K562 (cell line): ENCODE results near the gene LYSMD1. TPM values are rescaled to one million over a fixed set of nuclear protein-coding genes. Genes with fewer than 3 reads are reported as not detected.

Experiments
- ATAC-seq: fragments of 200-7000 bp; cut with Tn5 transposase; 3 replicates; pipeline ENCODE4 v1.9.1; 2020; ENCODE audit warnings: moderate library complexity
- BruUV-seq: library from RNA; stranded (reverse); fragments of 400-500 nt; replicated peaks from 2 replicates; lab custom pipeline; 2021; lab: Mats Ljungman, UMichigan
- CTCF ChIA-PET: fragments of 300-600 bp; formaldehyde crosslinking; extraction: SDS; loops from one replicate; lab custom pipeline; 2021; ENCODE audit warnings: low intra/inter-chr PET ratio; lab: Yijun Ruan, JAX
- POLR2A ChIA-PET: fragments of 300-600, 350-650 bp; sonication (Branson Sonifier 250); formaldehyde crosslinking; extraction: SDS; loops from one replicate; lab custom pipeline; 2021; ENCODE audit warnings: antibody characterized with exemption, inconsistent platforms; lab: Yijun Ruan, JAX
- DNase-seq, 4 experiments: peaks; one replicate each; pipeline versions ENCODE4 v3.0.0 to v3.0.0-alpha.2; 2011 to 2018; ENCODE audit warnings: low spot score in 3 of 4, mixed read lengths in 3 of 4; ENCODE audit errors: extremely low read depth in 1 of 4
- FAIRE-seq: peaks from 2 replicates; lab custom pipeline; 2011; peaks lifted over from hg19 to GRCh38; lab: Jason Lieb, UNC
- H2AFZ ChIP-seq: 2 replicates; pipeline ENCODE4 v1.6.0; 2011; ENCODE audit warnings: low read depth, low read length, control low read depth, inconsistent platforms
- H3K27ac ChIP-seq: fragments of 200-600 bp; 3 replicates; pipeline ENCODE4 v1.8.0; 2011; ENCODE audit warnings: low read depth, mild to moderate bottlenecking, control low read depth, inconsistent platforms, low read length, moderate library complexity, mixed read lengths; ENCODE audit errors: extremely low read depth
- H3K27me3 ChIP-seq, 2 experiments: fragments of 300-600 bp in 1 of 2; 2 replicates in 1 of 2; 3 replicates in 1 of 2; pipeline versions ENCODE4 v1.6.0 to v1.8.0; 2011; ENCODE audit warnings: inconsistent platforms in 2 of 2, low read length in 2 of 2, mild to moderate bottlenecking in 1 of 2, mixed read lengths in 1 of 2, moderate library complexity in 1 of 2; ENCODE audit not compliant: control insufficient read depth in 2 of 2, insufficient read depth in 2 of 2
- H3K36me3 ChIP-seq: fragments of 300-600 bp; 3 replicates; pipeline ENCODE4 v1.8.0; 2011; ENCODE audit warnings: mild to moderate bottlenecking, low read length, inconsistent platforms; ENCODE audit not compliant: control insufficient read depth, insufficient read depth
- H3K4me1 ChIP-seq, 2 experiments: fragments of 200-600 bp in 1 of 2; replicated peaks in 1 of 2; 2 replicates in 1 of 2; 3 replicates in 1 of 2; pipeline versions ENCODE4 v1.5.1 to v1.8.0; 2011; ENCODE audit warnings: inconsistent platforms in 2 of 2, low read length in 2 of 2, mild to moderate bottlenecking in 1 of 2, mixed read lengths in 1 of 2, moderate library complexity in 1 of 2; ENCODE audit not compliant: control insufficient read depth in 2 of 2, insufficient read depth in 2 of 2
- H3K4me2 ChIP-seq: 2 replicates; pipeline ENCODE4 v1.6.1; 2011; ENCODE audit warnings: low read length, control low read depth, inconsistent platforms, mixed read lengths; ENCODE audit not compliant: insufficient read depth
- H3K4me3 ChIP-seq: fragments of 200-600 bp; sonication (generic), shearing (Covaris generic); 2 replicates; pipeline ENCODE4 v1.5.1; 2016; ENCODE audit warnings: control low read depth, inconsistent platforms
- H3K79me2 ChIP-seq: fragments of 200-600 bp; 3 replicates; pipeline ENCODE4 v1.8.0; 2011; ENCODE audit warnings: low read length, inconsistent platforms; ENCODE audit not compliant: control insufficient read depth, insufficient read depth
- H3K9ac ChIP-seq, 2 experiments: 2 replicates each; pipeline versions ENCODE4 v1.6.0 to v1.6.1; 2011; ENCODE audit warnings: low read depth in 2 of 2, low read length in 2 of 2, control low read depth in 1 of 2, inconsistent platforms in 1 of 2, mild to moderate bottlenecking in 1 of 2, mixed read lengths in 1 of 2; ENCODE audit not compliant: insufficient read depth in 1 of 2
- H3K9me1 ChIP-seq: one replicate; pipeline ENCODE4 v1.6.0; 2011; ENCODE audit warnings: inconsistent platforms, mild to moderate bottlenecking, low read length, moderate library complexity; ENCODE audit not compliant: control insufficient read depth, insufficient read depth
- H3K9me3 ChIP-seq: replicated peaks from 2 replicates; pipeline ENCODE4 v1.5.1; 2011; ENCODE audit warnings: low read depth, low read length, inconsistent platforms; ENCODE audit not compliant: control insufficient read depth, insufficient read depth
- H4K20me1 ChIP-seq: replicated peaks from 2 replicates; pipeline ENCODE4 v1.6.1; 2011; ENCODE audit warnings: low read length, inconsistent platforms, mixed read lengths; ENCODE audit not compliant: control insufficient read depth, insufficient read depth
- ZBTB34 ChIP-seq: fragments of 250-450 bp; sonication (Bioruptor Pico); IDR thresholded peaks from 2 replicates; pipeline ENCODE4 v1.8.0; 2021; ENCODE audit warnings: mild to moderate bottlenecking, moderate library complexity
- WGBS: fragments of 100-300 bp; shearing (Covaris generic); methylation state at CpG from one replicate; pipeline ENCODE4 v1.1.6; 2016; ENCODE audit warnings: low coverage, mixed read lengths; ENCODE audit not compliant: insufficient coverage; ENCODE audit errors: missing lambda C conversion rate; 5-methylcytosine and 5-hydroxymethylcytosine counted together
- in situ Hi-C: fragments of 300-500 bp; cut with MboI; formaldehyde crosslinking; loops from 4 replicates; pipeline ENCODE4 v1.15.0; 2018; ENCODE audit warnings: inconsistent platforms, mixed read lengths
- intact Hi-C: fragments of 100-400 bp; cut with micrococcal nuclease; formaldehyde crosslinking; loops from 2 replicates; pipeline ENCODE4 v1.14.2; 2022
- polyA plus RNA-seq, 8 experiments: library from polyadenylated mRNA; depleted of rRNA in 4 of 8; stranded (reverse) in 5 of 8; unstranded in 3 of 8; fragments of >200 nt; fragmentation: Nextera tagmentation in 2 of 8; fragmentation: Illumina TruSeq in 1 of 8; extraction: Ambion mirVana in 2 of 8; extraction: Trizol in 1 of 8; gene quantifications; 2 replicates each; pipeline versions ENCODE4 v1.2.1 to v1.2.3, GENCODE V29; 2011 to 2014; ENCODE audit warnings: inconsistent platforms in 1 of 8, missing spikeins in 1 of 8
- total RNA-seq, 7 experiments: library from RNA; depleted of rRNA in 6 of 7; stranded (reverse); fragments of >200 nt in 6 of 7; fragmentation: Illumina TruSeq in 2 of 7; extraction: Trizol in 2 of 7; gene quantifications; 2 replicates each; pipeline versions ENCODE4 v1.2.1 to v1.2.3, GENCODE V29; 2011 to 2021; ENCODE audit warnings: low replicate concordance in 1 of 7
- TF ChIP-seq, protein P1 (sequence below), 3 experiments: IDR thresholded peaks in 2 of 3; conservative IDR thresholded peaks in 1 of 3; 2 replicates each; pipeline ENCODE4 v1.5.1; 2011 to 2012; ENCODE audit warnings: low read length in 3 of 3, mild to moderate bottlenecking in 3 of 3, control low read depth in 2 of 3, improper control_type of control experiment in 1 of 3, inconsistent platforms in 1 of 3, low read depth in 1 of 3, mixed read lengths in 1 of 3, moderate library complexity in 1 of 3; ENCODE audit not compliant: insufficient read depth in 2 of 3

Gene LYSMD1
- total and polyA plus RNA-seq, 9 of the 15 experiments (the other 6 are each of a cell fraction or from before 2014, with no cell fraction given): 2.2 to 9.4 (median 6.0) TPM

DNA sequence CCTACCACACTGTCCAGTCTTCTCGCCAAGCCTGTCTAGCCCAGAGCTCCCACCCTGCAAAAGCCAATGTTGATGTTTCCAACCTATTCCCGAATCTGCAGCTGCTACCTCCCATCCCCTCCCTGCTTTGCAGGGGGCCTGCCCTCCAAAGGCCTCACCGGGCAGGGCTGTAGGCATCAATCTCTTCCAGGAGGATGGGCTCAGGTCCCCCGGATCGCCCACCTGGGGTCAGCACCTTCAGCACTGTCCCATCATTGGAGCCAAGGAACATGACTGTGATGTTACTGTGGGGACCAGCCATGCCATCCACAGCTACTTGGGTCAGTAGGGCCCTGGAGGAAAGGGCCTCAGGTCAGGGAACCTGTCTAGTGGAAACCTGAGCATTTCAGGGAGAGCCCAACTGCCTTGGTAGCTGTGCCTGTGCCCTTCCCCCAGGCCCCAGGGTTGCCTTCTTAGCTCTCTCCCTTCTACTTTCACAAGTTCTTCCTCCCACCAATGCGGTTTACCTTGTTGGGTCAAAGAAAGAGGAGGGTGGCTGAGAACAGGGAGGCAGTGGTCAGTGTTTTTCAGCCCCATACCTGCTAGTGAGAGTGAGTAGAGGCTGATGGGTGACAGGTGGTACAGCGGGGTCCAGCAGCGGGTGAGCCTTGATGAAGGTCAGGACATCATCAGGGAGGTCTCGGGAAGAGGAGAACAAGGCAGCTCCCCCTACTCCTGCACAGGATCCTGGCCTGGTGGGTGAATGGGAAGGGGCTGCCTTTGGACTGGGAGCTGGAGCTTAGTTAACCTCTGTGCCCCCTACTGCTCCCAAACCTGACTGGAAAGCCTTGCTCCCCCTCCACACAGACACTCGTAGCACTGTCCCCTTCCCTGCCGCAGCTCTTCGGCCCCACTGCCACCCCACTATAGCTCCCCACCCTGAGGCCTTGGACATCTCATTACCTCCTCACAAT lies 30.0 kb downstream of the LYSMD1 start:
- POLR2A ChIA-PET: interaction anchor here (0.5 to 1.7 kb wide), 5 partner anchors 9 to 40 kb away, joined by 3 to 7 read pairs (median 4); partner anchors contain the start of gene TNFAIP8L2

More for the DNA sequence above, 30.0 kb downstream of the LYSMD1 start:
- in situ Hi-C loops: no loop called here
- Histone ChIP-seq H3K79me2 (no peaks in the 10 kb centered on the region), H4K20me1 (peaks cover 6% of the 10 kb centered on the region; the same call in 1 of the 2 replicates), H3K27ac (no peak overlapping the region), H3K4me3 (no peak overlapping the region), H2AFZ (no peak overlapping the region), H3K9me3 (no peaks in the 10 kb centered on the region), H3K9me1 (no peaks in the 10 kb centered on the region), H3K4me2 (no peak overlapping the region), H3K27me3 (no peaks in the 10 kb centered on the region; a peak in 1 of 5 replicates), H3K4me1 (peaks cover 0 to 25% of the 10 kb centered on the region in 2 experiments; a peak in 2 of 5 replicates), H3K36me3 (no peaks in the 10 kb centered on the region), H3K9ac (no peak overlapping the region)
- WGBS: 33% methylated on average over 10 of the region's 12 CpGs
- CTCF ChIA-PET: no interaction called here
- no TSS peak for BruUV-seq
- DNase-seq (peak in 1 of 4 experiments; percentile 25), ATAC-seq (peak; percentile 63; the same call in 2 of the 3 replicates), FAIRE-seq (peak; percentile 75)
- TF ChIP-seq ZBTB34 (CRISPR knock-in tag): no peak
- TF ChIP-seq, protein P1, sequence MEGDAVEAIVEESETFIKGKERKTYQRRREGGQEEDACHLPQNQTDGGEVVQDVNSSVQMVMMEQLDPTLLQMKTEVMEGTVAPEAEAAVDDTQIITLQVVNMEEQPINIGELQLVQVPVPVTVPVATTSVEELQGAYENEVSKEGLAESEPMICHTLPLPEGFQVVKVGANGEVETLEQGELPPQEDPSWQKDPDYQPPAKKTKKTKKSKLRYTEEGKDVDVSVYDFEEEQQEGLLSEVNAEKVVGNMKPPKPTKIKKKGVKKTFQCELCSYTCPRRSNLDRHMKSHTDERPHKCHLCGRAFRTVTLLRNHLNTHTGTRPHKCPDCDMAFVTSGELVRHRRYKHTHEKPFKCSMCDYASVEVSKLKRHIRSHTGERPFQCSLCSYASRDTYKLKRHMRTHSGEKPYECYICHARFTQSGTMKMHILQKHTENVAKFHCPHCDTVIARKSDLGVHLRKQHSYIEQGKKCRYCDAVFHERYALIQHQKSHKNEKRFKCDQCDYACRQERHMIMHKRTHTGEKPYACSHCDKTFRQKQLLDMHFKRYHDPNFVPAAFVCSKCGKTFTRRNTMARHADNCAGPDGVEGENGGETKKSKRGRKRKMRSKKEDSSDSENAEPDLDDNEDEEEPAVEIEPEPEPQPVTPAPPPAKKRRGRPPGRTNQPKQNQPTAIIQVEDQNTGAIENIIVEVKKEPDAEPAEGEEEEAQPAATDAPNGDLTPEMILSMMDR (IDR thresholded peaks at IDR 0.05 in 2 of 3, conservative IDR thresholded peaks at IDR 0.05 in 1 of 3; ENCODE audit: insufficient read depth in 2 of 3, low read depth in 1 of 3, low read length in 3 of 3): peak; percentile 26 to 31 (median 30); a peak in 4 of 6 replicates
- intact Hi-C loops: no loop called here
